ENCODE data around the gene TESMIN.

GRCh38 chr11:68776442-68777235 lies 25.3 kb upstream of the TESMIN start:
- no peak for TF ChIP-seq CTCF (conservative IDR thresholded peaks at IDR 0.05)
- no peak for TF ChIP-seq ZFX (IDR thresholded peaks at IDR 0.05)
